ENCODE results near the gene OSGEPL1.
"Not testable (repeated sequence)": the region's sequence is repeated elsewhere in the genome, so short reads cannot be mapped to it uniquely, and the experiment has no call there.

The OSGEPL1 gene
- long read RNA-seq, donor 1, partial matches to known transcripts = 30 of 31 reads
- long read RNA-seq, donor 1, other reads (novel, unspliced or antisense) = 0 of 31 reads
- long read RNA-seq, donor 2, partial matches to known transcripts = 7 of 8 reads
- long read RNA-seq, donor 2, other reads (novel, unspliced or antisense) = 0 of 8 reads
- long read RNA-seq, donor 3, partial matches to known transcripts = 0 of 2 reads
- long read RNA-seq, donor 3, other reads (novel, unspliced or antisense) = 0 of 2 reads
- long read RNA-seq, donor 4, partial matches to known transcripts = 22 of 22 reads
- long read RNA-seq, donor 4, other reads (novel, unspliced or antisense) = 0 of 22 reads
- long read RNA-seq, donor 5, partial matches to known transcripts = 0 of 1 reads
- long read RNA-seq, donor 5, other reads (novel, unspliced or antisense) = 0 of 1 reads
- long read RNA-seq, donor 6, partial matches to known transcripts = 6 of 7 reads
- long read RNA-seq, donor 6, other reads (novel, unspliced or antisense) = 0 of 7 reads
- long read RNA-seq, donor 7, partial matches to known transcripts = 13 of 18 reads
- long read RNA-seq, donor 7, other reads (novel, unspliced or antisense) = 5 of 18 reads
- long read RNA-seq, donor 8, partial matches to known transcripts = 0 of 3 reads
- long read RNA-seq, donor 8, other reads (novel, unspliced or antisense) = 0 of 3 reads

GRCh38 chr2:189762551-189763298 is at the start of gene OSGEPL1:
OSGEPL1 (minus strand) TSS chr2:189762792; CDS start chr2:189761640, 1,152 bp downstream.
- DNase-seq = peak; percentile 96

GRCh38 chr2:189803431-189803830 is 40.8 kb upstream of the OSGEPL1 start:
- DNase-seq = no peak

GRCh38 chr2:189802396-189802912 is 39.9 kb upstream of the OSGEPL1 start:
- DNase-seq = no peak

GRCh38 chr2:189799531-189799930 is 36.9 kb upstream of the OSGEPL1 start:
- DNase-seq = no peak

GRCh38 chr2:189799030-189799331 is 36.4 kb upstream of the OSGEPL1 start:
- no peak for DNase-seq

- DNase-seq = no peak
Observed at GRCh38 chr2:189798312-189799029, 35.9 kb upstream of the OSGEPL1 start.

GRCh38 chr2:189797902-189798301 is 35.3 kb upstream of the OSGEPL1 start:
- DNase-seq = no peak

GRCh38 chr2:189794310-189794709 is 31.7 kb upstream of the OSGEPL1 start:
- DNase-seq = no peak

- no peak for DNase-seq
Observed at GRCh38 chr2:189791338-189792042, 28.9 kb upstream of the OSGEPL1 start.

- peak; percentile 100 for DNase-seq
Observed at GRCh38 chr2:189783927-189784867, 21.6 kb upstream of the OSGEPL1 start, which contains the start of the genes ORMDL1 and PMS1. ORMDL1 (minus strand) TSS chr2:189784339; CDS start chr2:189782595, 1,744 bp downstream. PMS1 (plus strand) TSS chr2:189784450; CDS start chr2:189791810, 7,360 bp downstream.

GRCh38 chr2:189783451-189783926 is 20.9 kb upstream of the OSGEPL1 start:
- DNase-seq = peak; percentile 83

GRCh38 chr2:189782221-189782671 is 19.7 kb upstream of the OSGEPL1 start:
- DNase-seq = no peak

GRCh38 chr2:189772212-189772611 is 9.6 kb upstream of the OSGEPL1 start:
- no peak for DNase-seq

GRCh38 chr2:189770590-189771322 is 8.2 kb upstream of the OSGEPL1 start:
- no peak for DNase-seq

GRCh38 chr2:189763908-189764661 is 1.5 kb upstream of the OSGEPL1 start:
- no peak for DNase-seq

GRCh38 chr2:189762229-189762550 is 402 bp downstream of the OSGEPL1 start:
- DNase-seq = no peak

- not testable (repeated sequence) for DNase-seq
Observed at GRCh38 chr2:189760154-189760553, 2.4 kb downstream of the OSGEPL1 start.

GRCh38 chr2:189756311-189756952 is 6.2 kb downstream of the OSGEPL1 start:
- no peak for DNase-seq

Data from right kidney (tissue), 9 donors.